GM19099 (cell line): ENCODE measurements around the gene RYR2.

Experiments used
- POLR2A ChIP-seq: IDR thresholded peaks from 3 replicates; pipeline ENCODE4 v1.6.1; 2011; ENCODE audit warnings: low read depth; ENCODE audit not compliant: insufficient read length; ENCODE audit errors: extremely low read depth

RYR2 gene

GRCh38 chr1:237043846-237044636 lies 2.1 kb downstream of the RYR2 start:
- no peak for TF ChIP-seq POLR2A

GRCh38 chr1:237045278-237046016 lies 3.5 kb downstream of the RYR2 start:
- no peak for TF ChIP-seq POLR2A

GRCh38 chr1:237048803-237049202 lies 6.8 kb downstream of the RYR2 start:
- no peak for TF ChIP-seq POLR2A

GRCh38 chr1:237050185-237050584 lies 8.2 kb downstream of the RYR2 start:
- no peak for TF ChIP-seq POLR2A

- TF ChIP-seq POLR2A, result no peak
Observed at GRCh38 chr1:237050915-237051314, 8.9 kb downstream of the RYR2 start.

GRCh38 chr1:237054313-237054712 lies 12.3 kb downstream of the RYR2 start:
- TF ChIP-seq POLR2A, result no peak

- no peak for TF ChIP-seq POLR2A
Observed at GRCh38 chr1:237058470-237058869, 16.5 kb downstream of the RYR2 start.

GRCh38 chr1:237059244-237059643 lies 17.3 kb downstream of the RYR2 start:
- TF ChIP-seq POLR2A, result no peak

GRCh38 chr1:237062976-237063375 lies 21.0 kb downstream of the RYR2 start:
- TF ChIP-seq POLR2A, result no peak

GRCh38 chr1:237065903-237066302 lies 23.9 kb downstream of the RYR2 start:
- TF ChIP-seq POLR2A, result no peak

GRCh38 chr1:237070519-237070918 lies 28.5 kb downstream of the RYR2 start:
- TF ChIP-seq POLR2A, result no peak

GRCh38 chr1:237071641-237072420 lies 29.8 kb downstream of the RYR2 start:
- no peak for TF ChIP-seq POLR2A

GRCh38 chr1:237074371-237075117 lies 32.6 kb downstream of the RYR2 start:
- TF ChIP-seq POLR2A, result no peak

- no peak for TF ChIP-seq POLR2A
Observed at GRCh38 chr1:237084341-237085077, 42.5 kb downstream of the RYR2 start.

- TF ChIP-seq POLR2A, result no peak
Observed at GRCh38 chr1:237091691-237092090, 49.7 kb downstream of the RYR2 start.

- no peak for TF ChIP-seq POLR2A
Observed at GRCh38 chr1:237093691-237094090, 51.7 kb downstream of the RYR2 start.
